NCI-H2029 (cell line): Measurements from ENCODE around the gene EXD3.

Source experiments
- DNase-seq: peaks from one replicate; lab custom pipeline; 2025; lab: John Stamatoyannopoulos, UW

EXD3 gene

DNA sequence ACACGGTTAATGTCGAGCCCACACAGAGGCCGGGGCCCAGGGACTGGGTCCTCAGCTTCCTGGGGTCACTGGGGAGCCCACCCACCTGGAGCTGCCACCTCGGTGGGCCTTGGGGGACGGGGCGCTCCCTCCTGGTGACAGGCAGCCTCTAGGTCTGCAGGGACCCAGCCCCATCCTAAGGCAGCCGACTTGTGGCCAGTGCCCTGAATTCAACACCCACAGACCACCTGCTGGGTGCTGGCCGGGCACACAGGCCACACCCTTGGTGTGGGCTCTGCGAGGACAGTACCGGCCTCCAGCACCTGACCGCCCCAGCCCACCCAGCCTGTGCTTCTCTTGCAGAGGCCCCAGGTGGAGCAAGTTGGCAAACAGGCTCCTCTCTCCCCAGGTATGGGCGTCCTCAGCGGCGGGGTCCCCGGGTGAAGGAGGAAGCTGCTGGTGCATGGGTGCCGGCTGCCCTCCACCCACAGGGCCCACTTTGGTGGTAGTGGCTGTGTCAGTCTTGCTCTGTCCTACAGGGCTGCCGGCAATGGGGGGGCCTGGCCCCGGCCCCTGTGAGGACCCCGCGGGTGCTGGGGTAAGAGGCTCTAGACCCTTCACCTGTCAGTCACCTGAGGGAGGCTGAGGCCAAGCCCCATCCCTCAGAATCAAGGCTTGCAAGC, 9.9 kb upstream of the EXD3 start:
- DNase-seq = no peak

DNA sequence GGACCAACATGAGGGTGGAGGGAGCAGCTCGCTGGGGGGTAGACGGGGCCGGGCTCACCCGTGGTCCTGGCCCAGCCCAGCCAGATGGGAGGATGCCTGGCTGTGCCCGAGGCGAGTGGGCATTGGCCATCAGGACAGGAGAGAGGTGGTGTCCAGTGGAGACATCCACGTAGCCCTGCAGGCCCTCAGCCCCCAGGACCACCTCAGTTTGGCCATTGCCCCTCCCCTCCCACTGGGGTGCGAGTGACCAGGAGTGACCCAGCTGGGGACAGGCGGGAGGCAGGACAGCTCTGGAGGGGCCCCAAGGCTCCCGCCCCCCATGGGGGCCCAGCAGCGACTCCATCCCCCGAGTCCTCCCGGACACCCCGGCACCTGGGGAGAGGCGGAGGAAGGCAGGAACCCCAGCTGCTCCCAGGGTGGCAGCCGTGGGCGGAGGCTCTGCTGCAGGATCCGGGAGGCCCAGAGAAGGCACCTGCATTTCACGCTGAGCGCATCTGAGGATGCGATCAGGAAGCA, 8.5 kb upstream of the EXD3 start:
- DNase-seq = no peak

DNA sequence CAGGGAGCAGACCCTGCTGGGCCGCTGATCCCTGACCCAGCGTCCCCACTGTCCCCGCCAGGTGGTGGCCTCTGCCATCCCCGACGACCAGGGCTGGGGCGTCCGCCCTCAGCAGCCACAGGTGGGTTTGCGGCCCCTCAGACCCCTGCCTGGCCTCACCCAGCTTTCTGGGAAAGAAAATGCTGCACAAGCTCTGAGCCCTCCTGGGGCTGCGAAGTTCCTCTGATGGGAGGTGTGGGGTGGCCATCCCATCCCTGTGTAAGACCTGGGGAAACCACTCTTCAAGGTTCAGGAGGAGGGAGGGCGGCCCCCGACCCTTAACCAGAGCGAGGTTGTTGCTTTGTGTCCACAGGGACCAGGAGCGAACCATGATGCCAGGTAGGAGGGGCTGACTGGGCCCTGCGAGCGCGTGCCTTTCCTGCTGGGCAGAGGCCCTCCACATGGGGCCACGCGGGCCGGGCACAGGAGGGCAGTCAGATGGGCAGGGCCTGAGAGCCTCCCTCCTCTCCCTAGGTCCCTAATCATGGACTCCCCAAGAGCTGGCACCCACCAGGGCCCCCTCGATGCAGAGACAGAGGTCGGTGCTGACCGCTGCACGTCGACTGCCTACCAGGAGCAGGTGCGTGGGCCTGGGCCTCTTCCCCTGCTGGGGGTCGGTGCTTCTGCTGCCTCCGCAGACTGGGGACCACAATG, 7.9 kb upstream of the EXD3 start:
- no peak for DNase-seq

DNA sequence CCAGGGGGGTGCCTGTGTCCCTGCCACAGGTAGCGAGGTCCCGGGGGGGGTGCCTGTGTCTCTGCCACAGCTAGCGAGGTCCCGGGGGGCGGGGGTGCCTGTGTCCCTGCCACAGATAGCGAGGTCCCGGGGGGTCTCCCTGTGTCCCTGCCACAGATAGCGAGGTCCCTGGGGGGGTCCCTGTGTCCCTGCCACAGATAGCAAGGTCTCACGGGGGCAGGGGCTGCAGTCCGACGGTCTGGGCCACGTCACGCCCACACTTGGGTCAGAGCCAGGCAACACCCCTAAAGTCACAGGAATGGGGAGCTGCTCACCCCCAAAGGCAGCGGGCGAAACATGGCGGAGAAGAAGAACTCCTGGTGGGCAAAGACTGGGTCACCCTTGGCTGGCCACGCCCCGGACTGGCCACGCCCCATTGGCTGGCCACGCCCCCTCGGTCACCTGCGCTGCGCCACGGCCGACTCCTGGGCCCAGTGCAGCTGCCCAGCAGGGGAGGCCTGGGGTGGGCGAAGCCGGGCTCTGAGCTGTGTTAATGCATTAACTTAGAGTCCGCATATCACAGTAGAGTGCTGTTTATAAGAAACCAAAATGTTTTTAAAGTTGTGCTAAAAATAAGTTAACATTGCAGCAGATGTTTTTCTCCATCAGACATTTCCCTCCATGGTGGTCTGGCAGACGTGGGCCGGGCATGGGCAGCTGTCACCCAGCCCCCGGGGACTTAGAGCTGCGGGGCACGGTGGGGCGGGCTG, 7.2 kb upstream of the EXD3 start:
- DNase-seq = peak; percentile 61

DNA sequence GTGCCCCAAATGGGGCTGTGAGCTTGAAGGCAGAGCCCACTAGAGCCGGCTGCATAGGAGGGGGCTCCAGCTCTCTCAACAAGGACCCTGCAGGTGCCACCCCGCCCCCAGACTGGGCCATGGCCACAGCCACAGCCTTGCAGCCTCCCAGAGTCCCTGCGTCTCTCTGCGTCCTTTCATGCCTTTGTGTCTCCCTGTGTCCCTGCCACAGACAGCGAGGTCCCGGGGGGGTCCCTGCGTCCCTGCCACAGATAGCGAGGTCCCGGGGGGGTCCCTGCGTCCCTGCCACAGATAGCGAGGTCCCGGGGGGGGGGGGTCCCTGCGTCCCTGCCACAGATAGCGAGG, 6.6 kb upstream of the EXD3 start:
- no peak for DNase-seq

DNA sequence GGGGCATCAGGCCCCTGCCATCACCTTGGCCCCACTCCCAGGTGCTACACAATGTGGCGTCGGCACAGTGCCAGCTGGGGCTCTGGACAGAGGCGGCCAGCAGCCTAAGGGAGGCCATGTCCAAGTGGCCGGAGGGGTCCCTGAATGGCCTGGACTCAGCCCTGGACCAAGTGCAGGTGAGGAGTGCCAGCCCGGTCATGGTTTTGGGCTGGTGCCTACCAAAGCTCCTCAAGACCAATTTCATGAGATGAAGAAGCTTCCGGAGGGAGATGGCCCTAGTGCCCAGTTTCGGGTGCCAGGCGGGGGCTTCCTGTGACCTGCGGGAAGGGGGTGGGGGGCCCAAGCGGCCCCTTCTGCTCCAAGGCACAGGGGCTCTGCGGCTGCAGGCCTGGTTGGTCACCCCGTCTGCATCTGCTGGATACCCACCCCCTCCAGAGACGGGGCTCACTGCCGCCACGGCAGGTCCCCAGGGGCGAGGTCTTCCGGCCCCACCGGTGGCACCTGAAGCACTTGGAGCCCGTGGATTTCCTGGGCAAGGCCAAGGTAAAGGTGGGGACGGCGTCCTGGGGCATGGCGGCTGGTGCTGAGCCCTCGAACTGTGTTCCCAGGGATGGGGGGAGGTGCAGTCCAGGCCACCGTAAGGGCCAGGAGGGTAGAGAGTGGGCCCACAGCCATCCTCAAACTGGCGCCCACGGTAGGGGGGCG, 6.0 kb upstream of the EXD3 start:
- peak; percentile 40 for DNase-seq

DNA sequence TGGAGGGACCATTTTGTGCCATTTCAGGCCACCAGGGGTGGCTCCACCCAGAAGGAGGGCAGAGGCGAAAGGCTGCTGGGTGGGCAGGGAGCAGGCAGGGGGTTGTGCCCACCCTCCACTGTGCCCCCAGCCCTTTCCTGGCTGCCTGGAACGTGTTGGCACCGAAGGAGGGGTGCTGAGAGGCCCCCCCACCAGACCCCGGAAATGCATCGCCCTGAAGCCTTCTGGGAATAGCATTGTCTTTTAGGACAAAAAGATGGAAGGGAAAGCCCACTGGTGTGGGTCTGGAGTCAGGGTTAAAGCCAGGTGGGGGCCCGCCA, 5.3 kb upstream of the EXD3 start:
- DNase-seq = no peak

DNA sequence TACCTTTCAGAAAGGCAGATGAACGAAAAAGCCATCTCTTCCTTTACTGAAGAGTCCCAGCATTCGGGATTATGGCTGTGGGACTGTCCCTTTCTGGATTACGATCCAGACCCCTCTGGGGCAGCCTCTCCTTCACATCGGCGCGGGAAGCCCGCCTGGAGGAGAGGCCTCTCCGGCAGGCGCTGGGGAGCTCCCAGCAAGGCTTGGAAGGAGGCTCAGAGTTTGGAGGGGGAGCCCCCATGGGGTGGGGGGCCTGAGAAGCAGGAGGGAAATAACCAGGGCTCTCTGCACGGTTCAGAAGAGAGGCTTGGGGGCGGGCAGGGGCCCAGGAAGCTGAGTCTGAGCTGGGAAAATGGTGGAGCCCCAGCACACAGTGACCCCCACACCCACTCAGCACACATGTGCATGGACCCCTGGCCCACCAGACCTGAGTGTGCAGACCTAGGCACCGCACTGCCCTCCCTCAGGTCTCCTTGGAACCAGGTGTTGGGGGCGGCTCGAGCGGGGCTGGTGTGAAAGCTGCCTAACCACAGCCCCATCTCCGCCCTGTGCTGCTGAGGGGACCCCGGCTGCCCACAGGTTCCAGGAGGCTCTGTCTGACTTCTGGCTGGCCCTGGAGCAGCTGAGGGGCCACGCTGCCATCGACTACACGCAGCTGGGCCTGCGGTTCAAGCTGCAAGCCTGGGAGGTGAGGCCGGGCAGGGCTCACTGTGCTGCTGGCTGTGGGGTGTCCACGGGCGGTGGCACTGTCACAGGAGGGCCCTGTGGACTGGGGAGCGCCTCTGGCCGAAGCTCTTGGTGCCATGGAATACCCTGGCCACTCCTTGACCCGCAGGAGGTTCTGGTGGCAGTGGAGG, 4.7 kb upstream of the EXD3 start:
- DNase-seq = no peak

DNA sequence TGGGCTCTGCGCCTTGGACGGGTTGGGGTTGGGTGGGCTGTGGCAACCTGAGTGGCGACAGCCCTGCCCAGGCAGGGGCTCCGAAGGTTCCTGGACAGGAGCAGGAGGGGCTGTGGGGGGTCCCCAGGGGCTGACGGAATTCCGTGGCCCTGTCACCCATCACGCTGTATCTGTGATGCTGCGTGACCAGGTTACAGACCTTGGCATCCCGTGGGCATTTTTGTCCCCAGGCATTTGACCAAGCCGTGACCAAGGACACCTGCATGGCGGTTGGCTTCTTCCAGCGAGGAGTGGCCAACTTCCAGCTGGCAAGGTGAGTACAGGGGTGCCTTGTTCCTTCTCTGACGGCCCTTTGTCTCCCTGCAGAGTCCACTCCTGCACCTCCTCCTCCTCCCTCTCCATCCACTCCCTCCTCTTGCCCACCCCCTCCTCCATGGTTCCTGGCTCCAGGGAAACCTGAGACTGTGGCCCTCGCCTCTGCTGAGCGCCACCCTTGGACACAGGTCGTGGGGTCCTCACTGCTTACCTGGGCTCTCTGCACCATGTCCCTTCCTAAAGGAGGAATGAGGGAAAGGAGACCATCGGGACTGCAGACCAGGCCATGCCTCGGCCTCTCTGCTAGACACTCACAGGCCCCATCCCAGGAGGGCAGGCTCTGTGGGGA, 3.2 kb upstream of the EXD3 start:
- DNase-seq = no peak

DNA sequence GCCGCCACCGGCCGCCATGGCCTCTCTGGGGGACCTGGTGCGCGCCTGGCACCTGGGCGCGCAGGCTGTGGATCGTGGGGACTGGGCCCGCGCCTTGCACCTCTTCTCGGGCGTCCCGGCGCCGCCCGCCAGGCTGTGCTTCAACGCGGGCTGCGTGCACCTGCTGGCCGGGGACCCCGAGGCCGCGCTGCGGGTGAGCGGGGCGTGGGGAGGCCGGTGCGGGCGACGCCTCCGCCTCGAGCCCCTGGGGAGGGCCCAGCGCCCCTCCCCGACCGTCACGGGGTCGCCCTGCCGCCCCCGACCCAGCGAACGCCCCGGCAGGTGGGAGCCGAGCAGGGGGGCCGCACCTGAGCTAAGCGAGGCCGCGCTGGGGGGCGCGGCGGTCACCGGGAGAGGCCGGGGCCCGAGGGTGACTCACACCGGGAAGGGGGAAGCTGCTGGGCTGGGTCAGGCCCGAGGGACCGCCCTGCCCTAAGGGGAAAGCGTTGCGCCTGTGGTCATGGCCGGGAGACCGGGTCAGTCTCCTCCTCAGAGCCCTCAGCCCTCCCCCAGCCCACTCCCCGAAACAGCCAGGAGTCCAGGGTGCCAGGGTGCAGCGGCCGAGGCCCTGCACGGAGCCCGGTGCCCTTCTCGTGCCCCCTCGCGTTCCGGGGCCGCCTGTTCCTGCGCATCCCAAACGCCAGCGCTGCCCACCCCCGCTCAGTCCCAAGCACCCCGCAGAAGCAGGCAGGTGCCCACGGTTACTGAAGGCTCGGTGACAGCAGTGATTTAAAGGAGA, 741 bp upstream of the EXD3 start:
- DNase-seq = no peak

DNA sequence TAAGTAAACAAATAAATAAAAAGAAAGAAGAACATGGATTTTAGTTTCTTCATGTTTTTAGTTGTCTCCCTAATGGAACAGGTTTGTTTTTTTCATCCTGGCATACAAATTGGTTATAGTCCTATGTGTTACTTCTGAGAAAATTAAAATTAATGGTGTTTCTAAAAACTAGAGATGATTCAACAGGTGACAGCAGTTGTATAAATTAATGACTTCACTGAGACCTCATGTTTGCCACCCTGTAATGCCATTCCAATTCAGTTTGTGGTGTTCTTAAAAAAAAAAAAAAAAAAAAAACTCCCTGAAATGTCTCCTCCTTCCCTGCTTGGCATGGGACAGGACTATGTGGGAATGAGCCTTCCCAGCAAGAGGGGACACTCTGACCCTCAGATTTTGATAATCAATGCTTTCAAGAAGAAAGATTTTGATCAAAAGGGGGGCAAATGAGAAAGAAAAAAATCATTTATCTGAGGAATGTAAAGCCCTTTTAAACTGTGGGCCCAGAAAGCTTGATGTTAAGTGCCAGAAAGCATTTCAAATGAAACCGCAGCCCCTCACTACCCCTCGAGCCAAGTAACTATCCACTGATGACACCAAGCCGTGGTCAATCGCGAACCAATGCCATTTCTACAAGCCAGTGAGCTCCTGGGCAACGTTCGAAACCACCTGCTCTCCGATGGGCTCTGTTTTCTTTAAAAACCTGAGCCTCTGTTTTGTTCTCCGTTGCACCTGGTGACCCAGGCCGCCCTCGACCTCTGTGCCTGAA, 941 bp downstream of the EXD3 start:
- no peak for DNase-seq

DNA sequence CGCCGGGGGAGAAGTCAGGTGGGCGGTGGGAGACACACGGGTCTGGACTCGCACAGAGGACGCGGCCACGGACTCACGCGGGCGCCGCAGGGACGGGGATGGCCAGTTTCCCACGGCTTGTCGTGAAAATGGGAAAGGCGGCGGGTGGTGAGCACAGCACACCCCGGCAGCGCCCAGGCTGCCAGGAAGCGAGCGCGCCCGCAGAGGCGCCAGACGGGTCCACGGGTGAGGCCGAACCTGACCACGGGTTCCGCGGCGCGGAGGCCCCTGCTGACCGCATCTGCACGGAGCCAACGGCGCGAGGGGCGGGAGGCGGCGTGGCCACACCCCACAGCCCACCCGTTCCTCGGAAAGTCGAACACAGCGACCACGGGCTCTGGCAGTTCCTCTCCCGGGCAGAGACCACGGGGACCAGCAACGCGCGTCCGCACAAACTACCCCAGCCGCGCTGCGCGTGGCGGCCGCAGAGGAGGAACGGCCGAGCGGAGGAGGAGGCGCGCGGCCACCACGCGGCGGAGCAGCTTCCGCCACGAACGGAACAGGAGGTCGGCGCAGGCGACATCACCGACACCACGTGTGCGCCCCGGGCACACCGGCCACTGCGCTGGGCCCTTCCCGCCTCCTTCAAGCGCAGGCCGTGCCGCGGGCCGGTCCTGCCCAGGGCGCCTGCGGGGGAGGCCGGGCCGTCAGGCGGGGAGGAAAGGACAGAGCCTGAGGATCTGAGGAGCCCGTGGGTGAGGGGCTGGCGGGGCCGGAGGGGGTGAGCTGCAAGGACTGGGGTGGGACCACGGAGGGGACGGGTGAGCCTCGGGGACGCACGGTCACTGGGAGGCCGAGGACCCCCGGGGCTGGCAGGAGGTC, 5.6 kb downstream of the EXD3 start:
- DNase-seq = no peak

DNA sequence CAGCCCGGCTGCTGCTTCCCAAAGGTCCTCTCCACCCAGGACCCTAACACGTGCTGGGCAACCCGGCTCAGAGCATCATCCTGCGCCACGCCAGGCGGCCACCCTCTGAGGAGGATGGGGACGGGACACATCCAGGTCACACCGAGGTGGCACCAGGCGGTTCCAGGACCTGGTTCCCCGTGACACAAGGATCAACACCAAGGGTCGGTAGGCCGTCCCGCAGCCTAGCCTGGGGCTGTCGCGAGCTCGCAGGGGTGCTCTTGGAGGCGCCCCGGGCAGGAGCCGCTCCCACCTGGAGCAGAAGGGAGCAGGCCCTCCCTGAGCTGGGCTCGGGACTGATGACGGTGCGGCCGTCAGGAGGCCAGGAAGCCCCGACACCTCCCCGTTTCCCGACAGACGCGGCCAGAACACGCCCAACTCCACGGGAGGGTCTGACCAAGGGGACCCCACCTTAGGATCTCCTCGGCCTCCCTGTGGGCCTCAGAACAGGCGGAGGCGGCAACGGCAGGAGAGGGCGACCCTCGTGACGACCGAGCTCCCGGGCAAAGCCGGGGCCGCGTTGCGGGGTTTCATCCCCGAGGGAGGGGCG, 6.3 kb downstream of the EXD3 start:
- no peak for DNase-seq

DNA sequence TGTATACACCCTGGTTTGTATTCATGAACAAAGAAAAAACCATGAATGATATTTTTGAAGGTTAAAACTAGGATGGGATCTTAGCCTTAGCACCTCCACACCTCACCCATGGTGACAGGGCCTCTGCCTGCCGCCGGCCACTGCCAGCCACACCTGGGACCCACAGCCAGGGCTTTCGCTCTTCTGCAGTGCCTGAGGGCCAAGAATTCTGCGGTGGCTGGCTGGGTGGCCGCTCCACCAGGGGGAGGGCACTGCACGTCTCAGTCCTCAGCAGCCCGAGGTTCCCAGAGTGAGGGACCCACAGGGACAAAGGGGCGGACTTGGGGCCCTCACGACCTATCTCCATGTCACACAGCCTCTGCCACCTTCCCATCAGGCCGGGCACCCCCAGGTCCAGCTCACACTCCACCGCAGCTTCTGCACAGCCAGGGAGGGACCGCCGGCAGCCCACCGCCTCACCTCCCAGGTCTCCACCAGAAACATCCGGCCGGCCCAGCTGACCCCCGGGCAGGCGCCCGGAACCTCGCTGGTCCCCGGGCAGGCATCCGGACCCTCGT, 6.9 kb downstream of the EXD3 start:
- no peak for DNase-seq

DNA sequence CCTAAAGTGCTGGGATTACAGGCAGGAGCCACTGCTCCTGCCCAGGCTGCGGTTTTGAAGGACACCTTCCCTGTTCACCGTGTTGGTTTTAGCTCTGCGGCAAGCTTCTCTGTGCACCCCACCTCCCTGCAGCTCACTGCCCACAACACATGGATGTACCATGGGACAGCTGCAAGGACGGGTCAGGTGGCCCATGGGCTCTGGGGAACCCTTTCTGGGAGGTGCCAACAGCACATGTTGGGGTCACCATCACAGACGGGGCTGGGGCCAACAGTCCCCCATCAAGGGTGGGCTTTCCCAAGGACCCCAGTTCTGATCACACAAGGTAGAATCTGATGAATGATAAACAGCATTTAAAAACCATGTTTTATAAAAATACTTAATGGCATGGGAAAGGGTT, 7.5 kb downstream of the EXD3 start:
- no peak for DNase-seq

DNA sequence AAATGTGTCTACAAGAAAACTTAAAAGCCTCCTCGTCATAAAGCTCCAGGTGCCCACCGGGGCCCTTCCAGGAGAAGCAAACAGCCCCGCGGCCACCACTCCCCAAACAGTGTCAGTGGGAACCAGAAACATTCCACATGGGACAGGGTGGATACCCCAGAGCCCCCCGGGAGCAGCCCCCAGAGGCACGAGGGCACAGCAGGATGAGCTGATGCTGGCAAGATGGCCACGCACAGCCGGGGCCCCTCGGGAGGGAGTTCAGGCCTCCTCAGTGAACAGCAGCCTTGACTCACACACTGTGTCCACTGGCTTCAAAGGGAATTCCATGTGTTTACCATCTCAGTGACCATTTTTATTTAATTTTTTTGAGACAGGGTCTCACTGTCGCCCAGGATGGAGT, 10.5 kb downstream of the EXD3 start:
- DNase-seq = no peak

DNA sequence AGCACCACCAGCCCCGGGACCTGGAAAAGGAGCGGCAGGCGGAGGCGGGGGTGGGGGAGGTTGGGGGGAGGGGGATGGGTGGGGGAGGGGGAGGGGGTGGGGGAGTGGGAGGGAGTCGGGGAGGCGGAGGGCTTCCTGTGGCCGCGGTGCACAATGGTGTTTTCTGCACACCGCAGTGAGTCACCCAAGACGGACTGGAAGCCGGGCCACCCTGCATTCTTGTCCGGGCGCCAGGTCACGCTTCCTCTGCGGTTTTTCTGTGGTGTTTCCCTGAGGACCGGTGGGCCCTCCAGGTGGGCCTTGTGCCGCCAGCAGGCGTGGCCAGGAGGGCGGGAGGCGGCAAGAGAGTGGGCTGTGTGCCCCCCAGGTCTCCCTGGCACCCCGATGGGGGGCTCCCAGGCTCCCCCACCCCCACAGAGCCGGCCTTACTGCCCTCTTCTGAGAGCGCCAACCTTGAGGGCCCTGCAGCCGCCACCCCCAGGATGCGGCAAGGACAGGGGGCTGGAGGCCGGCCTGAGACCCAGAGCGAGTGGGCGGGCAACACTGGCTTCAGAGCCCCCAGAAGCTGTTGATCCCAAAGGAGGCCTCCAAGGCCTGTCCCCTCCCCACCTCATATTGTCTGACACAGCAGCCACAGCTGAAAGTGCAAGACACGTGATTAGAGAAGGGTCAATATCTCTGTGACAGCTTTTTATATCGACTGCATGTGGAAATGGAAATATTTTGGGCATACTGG, 11.1 kb downstream of the EXD3 start:
- DNase-seq = peak; percentile 65
